Heart left ventricle (tissue), 13 donors: ENCODE results near the gene AGFG2.

ENCODE experiments used
- CTCF ChIP-seq, 12 donors: fragments of 200-600 bp; sonication (generic) in 4 of 12; IDR thresholded peaks; one replicate each; pipeline versions ENCODE4 v1.5.0 to v1.8.0; 2018 to 2022; ENCODE audit warnings: antibody characterized with exemption in 12 of 12, mild to moderate bottlenecking in 5 of 12
- POLR2A ChIP-seq, 2 donors: fragments of 450-650 bp; IDR thresholded peaks; one replicate each; pipeline ENCODE4 v1.6.1; 2017; ENCODE audit warnings: antibody characterized with exemption in 2 of 2, mild to moderate bottlenecking in 2 of 2, moderate library complexity in 2 of 2
- donor health status: ischemic (EF 13 %, LVEDD 7.1; RV severe dilation, severe dysfunction).
- donor health status: DM: no; HTN: yes; CAD: no.
- donor health status: DM: no; HTN: no; CAD: no.
- donor health status: ischemic (EF 25% LVEDD 6.9; RV normal size, moderate dysfunction).
- donor health status: ischemic (EF 25% LVEDD 5.7; RV mildly dilated, moderate dysfunction).
- donor health status: ischemic (EF 35%, LVEDD 5.7; RV mildly dilated, moderate dysfunction).
- donor health status: nonischemic (EF 11% LVEDD 7.7; RV severe dilation, severe dysfunction).
- donor health status: DM: yes; HTN: yes; CAD: no.
- donor health status: PGD.
- donor health status: ischemic (EF 29% LVEDD 5.4; RV normal size, mild dysfunction).
- donor health status: nonischemic (EF 23%, LVEDD 6.1; RV moderate dilation, normal function).

- TF ChIP-seq POLR2A (IDR thresholded peaks at IDR 0.05) (no peak), CTCF (IDR thresholded peaks at IDR 0.05) (no peak)
Observed at GRCh38 chr7:100603726-100604027, 64.7 kb downstream of the AGFG2 start.
